Pulmonary artery endothelial cell (primary cell): ENCODE data around the gene ATP11C. TPM values are rescaled to one million over a fixed set of nuclear protein-coding genes. Genes with fewer than 3 reads are reported as not detected.
"Not testable (repeated sequence)": the region's sequence is repeated elsewhere in the genome, so short reads cannot be mapped to it uniquely, and the experiment has no call there.

ENCODE experiments used
- DNase-seq: peaks from one replicate; pipeline ENCODE4 v3.0.0-alpha.2; 2011; ENCODE audit warnings: low read depth, low spot score
- total RNA-seq: library from RNA; depleted of rRNA; stranded (reverse); fragments of >200 nt; gene quantifications from 2 replicates; pipeline ENCODE4 v1.2.3, GENCODE V29; 2014

The ATP11C gene
- total RNA-seq, 1 donor from 2014 or later = 72.7 TPM

DNA sequence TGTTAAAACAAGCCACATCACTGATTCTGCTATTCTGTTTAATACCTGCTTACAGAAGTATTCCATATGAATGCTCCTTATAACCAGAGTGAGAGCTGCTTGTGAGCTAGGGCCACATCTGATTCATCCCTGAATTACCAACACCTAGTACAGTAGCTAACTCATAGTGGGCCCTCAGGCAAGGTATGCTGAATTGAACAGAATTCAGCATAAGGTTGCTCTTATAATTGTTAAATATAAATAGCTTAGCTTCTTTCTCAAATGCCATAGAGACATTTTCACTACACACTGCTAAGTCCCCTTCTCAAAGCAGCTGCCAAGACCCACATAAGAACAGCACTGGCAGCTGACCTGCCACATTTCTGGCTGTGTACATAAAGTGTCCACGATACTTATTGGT lies 197.9 kb downstream of the ATP11C start:
- no peak for DNase-seq

DNA sequence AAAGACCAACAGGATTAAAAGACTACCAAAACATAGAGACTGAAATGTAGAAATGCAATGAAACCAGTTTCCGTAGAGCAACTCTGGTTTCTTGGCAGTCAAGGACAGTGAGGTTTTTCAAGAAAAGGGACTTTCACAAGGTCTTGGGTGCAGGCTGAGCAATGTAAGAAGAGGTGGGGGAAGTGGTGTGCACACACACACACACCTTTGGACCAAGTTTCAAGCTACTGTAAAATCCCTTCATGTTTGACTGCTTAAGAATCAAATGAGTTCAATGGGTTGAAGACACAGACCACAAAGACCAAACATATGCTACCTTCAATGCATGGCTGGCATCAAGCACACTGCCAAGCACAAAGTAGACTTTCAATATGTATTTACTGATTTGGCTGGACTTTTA lies 207.1 kb downstream of the ATP11C start:
- DNase-seq = no peak

DNA sequence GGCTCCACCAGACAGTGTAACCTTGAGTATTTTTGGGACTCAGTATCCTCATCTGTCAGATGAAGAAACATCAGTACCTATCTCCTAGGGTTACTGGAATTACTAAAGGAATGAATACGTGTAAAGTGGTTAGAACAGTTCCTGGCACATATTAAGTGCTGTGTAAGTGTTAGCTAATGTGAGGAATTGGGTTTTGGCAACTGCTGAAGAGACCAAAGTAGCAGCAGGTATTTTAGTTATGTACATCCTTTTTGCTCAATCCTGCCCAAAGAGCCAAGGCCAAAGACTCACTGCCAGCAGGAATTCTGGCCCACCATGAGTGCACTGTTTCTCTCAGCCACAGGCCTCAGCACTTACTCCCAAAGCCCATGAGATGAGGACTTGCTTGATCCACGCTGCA lies 208.2 kb downstream of the ATP11C start:
- no peak for DNase-seq

DNA sequence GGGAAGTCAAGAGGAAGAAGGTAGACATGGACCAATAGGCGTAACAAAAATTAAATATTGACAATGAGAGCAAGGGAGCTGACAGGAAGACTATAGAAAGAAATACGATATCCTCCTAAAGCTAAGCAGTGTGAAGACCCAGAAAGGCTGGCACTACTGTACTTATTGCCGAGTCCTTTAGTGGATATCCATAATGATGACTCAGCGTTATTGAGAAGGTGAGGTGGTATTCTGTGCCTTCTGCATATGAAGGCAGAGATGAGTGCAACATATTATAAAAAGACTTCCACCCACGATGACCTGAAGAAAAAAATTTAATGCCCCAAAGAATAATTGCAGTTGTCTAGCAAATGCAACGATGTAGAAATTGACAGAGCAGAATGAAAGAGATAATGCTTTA lies 211.9 kb downstream of the ATP11C start:
- no peak for DNase-seq

DNA sequence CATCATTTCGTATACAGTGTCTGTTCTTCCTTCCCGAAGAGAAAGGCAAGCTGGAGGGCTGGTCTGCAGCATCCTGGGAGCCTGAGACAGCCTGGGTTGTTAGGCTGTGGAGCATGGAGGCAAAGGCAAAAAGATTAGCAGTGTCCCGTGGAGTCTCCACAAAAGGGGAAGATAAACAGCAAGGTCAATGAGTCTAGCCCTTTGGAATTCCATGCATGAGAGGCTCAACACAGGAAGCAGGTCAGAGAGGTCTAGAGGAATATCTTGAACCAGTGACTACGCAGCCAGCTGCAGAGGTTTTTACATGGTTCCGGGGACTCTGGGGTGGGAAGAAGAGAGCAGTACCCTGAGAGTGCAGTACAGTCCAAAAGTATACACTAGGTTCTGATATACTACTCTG lies 212.7 kb downstream of the ATP11C start:
- DNase-seq = no peak

DNA sequence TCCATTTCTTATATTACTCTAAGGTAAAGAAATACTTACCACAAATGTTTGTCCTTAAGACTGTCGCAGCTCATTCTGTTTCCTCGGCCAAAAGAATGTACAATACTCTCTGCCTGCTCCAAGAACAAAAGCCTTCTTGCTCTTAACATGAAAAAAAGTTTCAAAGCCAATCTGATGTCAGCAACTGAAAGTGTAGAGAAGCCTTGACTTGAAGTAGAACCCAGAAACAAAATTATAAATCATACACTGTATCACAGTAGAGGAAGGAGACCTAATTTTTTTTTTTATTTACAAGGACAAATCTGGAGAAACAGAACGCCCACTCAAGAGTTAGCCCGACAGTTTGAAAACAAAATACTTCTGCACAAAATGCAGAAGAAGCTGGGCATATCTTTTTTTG lies 224.8 kb downstream of the ATP11C start, which contains the start of gene MCF2:
MCF2 (minus strand) TSS at position 101 of the 400 bp plus-strand sequence. CDS start 56,423 bp downstream, outside the sequence.
- no peak for DNase-seq

DNA sequence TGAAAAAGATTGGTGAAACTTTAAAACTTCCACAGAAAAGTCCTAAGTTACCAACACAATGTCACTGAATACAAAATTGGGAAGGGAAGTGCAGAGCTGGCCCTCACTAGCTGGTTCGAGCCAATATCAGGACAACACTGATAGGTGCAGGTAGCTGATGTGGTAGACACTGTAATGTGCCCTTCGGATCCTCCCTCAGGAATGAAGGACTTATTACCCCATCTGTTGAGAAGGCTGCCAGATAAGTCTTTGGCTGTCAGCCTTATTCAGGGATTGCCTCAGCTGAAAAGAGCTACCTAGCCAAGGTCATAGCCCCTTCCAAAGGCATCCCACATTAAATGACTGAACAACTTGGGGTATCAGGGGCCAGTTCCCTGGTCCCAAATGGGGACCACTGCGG lies 230.2 kb downstream of the ATP11C start:
- DNase-seq = no peak

DNA sequence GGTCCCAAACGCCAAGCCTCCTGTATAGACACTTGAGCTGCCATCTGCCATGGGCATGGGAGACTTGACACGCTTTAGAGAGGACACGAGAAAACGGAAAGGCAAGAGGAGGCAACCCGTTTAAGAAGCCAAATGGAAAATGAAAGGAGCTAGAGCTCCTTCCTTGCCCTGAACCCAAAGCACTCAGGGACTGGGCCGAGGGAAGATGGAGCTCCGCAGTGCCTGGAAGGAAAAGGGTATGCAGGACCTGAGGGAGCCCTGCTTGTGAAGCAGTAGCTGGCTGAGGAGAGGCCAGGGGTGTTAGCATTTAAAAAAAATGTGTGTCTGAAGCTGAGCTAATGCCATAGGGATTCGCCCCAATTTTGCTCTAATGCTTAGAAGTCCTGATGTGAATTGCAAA lies 239.9 kb downstream of the ATP11C start:
- no peak for DNase-seq

DNA sequence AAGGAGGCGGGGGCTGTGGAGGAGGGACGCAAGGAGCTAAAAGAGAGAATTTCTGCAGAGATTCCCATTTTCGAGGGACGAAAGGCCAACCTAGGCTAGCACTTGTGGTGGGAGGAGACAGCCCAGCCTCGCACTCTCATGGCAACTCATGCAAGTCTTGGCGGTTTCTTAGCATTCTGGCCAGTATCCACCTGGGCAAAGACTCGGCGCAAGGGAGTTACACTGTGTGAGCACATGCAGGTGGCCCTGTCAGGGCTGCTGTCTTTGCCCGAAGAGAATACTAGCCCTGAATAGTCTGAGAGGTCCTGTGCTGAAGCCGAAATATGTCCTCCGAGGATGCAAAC lies 240.4 kb downstream of the ATP11C start:
- DNase-seq = no peak

DNA sequence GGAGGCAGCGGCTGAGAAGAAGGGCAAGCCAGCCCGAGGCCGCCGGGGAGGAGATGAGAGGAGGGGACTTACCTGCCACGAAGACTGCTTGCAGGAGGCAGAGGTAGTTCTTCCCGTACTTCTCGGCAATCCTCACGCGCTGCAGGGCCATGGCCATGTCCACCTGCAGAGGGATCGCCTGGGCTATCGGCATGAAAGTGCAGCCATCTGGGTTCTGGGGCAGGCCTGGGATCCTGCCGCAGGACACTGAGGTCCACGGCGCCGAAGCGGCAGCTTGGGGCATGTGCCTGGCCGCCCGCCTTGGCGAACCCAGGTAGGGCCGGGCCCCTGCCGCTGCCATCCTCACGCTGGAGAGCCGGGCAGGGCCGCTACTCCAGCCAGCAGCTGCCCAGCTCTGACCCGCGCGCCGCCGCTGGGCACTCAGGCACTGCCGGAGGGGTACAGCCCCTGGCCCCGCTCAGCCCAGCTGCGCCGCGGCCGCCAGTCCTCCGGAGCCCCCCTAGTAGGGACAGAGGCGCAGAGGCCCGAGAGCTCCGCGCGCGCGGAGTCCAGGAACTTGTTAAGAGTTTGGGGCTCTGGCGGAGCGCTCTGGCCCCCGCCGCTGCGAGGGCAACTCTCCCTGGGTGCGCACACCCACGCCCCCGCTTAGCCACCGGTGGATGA lies 240.9 kb downstream of the ATP11C start:
- DNase-seq = no peak

DNA sequence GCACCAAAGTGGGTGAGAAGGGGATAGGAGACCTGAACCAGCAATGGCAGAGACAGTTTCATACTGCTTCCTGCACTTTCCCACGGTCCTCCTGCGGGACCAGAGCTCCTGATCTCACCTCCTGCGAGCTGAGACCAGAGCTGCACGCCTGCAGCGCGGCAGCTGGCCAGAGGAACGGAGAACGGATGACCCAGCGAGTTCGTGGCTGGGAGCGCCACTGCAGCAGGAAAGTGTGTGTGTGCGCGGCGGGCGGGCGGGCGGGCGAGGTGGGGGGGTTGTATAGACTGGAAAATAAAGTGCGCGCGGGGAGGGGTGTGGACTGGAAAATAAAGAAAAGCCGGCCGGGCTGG lies 241.4 kb downstream of the ATP11C start:
- no peak for DNase-seq

DNA sequence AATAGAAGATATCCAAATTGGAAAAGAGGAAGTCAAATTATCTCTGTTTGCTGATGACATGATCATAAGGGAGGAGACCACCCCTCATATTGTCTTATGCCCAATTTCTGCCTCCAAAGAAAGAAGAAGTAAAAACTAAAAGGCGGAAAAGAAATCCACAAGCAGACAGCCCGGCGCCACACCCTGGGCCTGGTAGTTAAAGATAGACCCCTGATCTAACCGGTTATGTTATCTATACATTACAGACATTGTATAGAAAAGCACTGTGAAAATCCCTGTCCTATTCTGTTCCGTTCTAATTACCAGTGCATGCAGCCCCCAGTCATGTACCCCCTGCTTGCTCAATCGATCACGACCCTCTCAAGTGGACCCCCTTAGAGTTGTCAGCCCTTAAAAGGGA lies 247.7 kb downstream of the ATP11C start:
- DNase-seq = not testable (repeated sequence)

DNA sequence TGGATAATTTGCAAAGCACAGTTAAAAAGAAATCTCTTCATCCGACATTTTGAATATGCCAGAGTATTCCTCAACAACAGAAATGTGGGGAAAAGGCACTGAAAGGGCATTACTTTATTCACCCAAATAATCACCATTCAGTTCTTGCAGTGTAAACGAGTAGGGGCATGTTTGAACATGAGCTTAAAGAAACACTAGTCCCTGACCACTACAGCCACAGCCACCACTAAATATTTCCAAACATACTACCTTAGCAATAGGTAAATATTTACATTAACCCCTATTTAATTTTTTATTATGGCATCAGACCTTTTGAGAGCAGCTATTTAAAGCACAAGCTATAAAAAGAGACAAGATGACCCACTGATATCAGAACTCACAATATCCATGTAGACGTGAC lies 252.5 kb downstream of the ATP11C start:
- no peak for DNase-seq

Other genes starting within 250 kb of the ATP11C start
- 0.07 TPM in 1 of 2 replicates, not detected in the other for gene MCF2, start 224.9 kb downstream of the ATP11C start, total RNA-seq
- not detected in 2 replicates for gene CXorf66, start 32.5 kb upstream of the ATP11C start, total RNA-seq